T-helper 17 cell (primary cell): ENCODE data around the gene PA2G4. TPM values are rescaled to one million over a fixed set of nuclear protein-coding genes. Genes with fewer than 3 reads are reported as not detected.
A peak's percentile ranks its signal among the peaks of the same experiment; 100 is the strongest.
"Not testable (repeated sequence)": the region's sequence is repeated elsewhere in the genome, so short reads cannot be mapped to it uniquely, and the experiment has no call there.

Experiments used
- ATAC-seq: fragments of 150-1000 bp; cut with Tn5 transposase; 2 replicates; pipeline ENCODE4 v1.10.0; 2021; ENCODE audit warnings: mild to moderate bottlenecking, moderate library complexity
- DNase-seq, 3 donors: peaks; one replicate each; pipeline versions ENCODE4 v3.0.0 to v3.0.0-alpha.2; 2020 to 2021
- H3K9me3 ChIP-seq: one replicate; pipeline ENCODE4 v1.7.0; 2013; ENCODE audit warnings: low read length, mild to moderate bottlenecking; ENCODE audit not compliant: control insufficient read depth, poor library complexity, severe bottlenecking
- H3K27ac Mint-ChIP-seq: one replicate; pipeline ENCODE4 v1.8.0; 2022; ENCODE audit warnings: mild to moderate bottlenecking, moderate library complexity, mixed read lengths
- H3K27me3 Mint-ChIP-seq: one replicate; pipeline ENCODE4 v1.8.0; 2022; ENCODE audit warnings: mixed read lengths
- H3K36me3 Mint-ChIP-seq: one replicate; pipeline ENCODE4 v1.8.0; 2022; ENCODE audit warnings: low read depth, mixed read lengths
- H3K4me1 Mint-ChIP-seq: one replicate; pipeline ENCODE4 v1.8.0; 2022; ENCODE audit warnings: mild to moderate bottlenecking, mixed read lengths
- H3K4me3 Mint-ChIP-seq: one replicate; pipeline ENCODE4 v1.8.0; 2022; ENCODE audit warnings: mild to moderate bottlenecking, moderate library complexity, mixed read lengths
- total RNA-seq, 4 donors: library from RNA in 2 of 4; stranded (reverse) in 2 of 4; gene quantifications; one replicate each; pipeline ENCODE4 v1.2.3 and lab custom pipeline; 2022 to 2026

PA2G4 gene
- total RNA-seq (10 to 100 TPM; 62.0 to 76.2 TPM), total RNA-seq (lab: John Stamatoyannopoulos, UW) (45.9 to 121 reads per million in 2 donors)

GRCh38 chr12:56104109-56104814 lies at the start of gene PA2G4:
TSS of gene PA2G4 (plus strand) at chr12:56104559. CDS start at chr12:56104738, 179 bp downstream.
- H3K4me1 Mint-ChIP-seq, result peaks cover 52% of the 10 kb centered on the region
- H3K4me3 Mint-ChIP-seq, result peak within 1 kb of the TSS; percentile 100
- peaks cover 2% of the 10 kb centered on the region for H3K36me3 Mint-ChIP-seq
- DNase-seq (peak; percentile 82 to 87 (median 85)), ATAC-seq (peak; percentile 91)
- H3K9me3 ChIP-seq, result no peaks in the 10 kb centered on the region
- H3K27me3 Mint-ChIP-seq, result no peaks in the 10 kb centered on the region
- H3K27ac Mint-ChIP-seq, result peak within 1 kb of the TSS; percentile 99

- not testable (repeated sequence) for H3K27me3 Mint-ChIP-seq, H3K4me3 Mint-ChIP-seq, H3K36me3 Mint-ChIP-seq, H3K9me3 ChIP-seq, H3K27ac Mint-ChIP-seq, DNase-seq, ATAC-seq, H3K4me1 Mint-ChIP-seq
These were observed 44.4 kb upstream of the PA2G4 start for GRCh38 chr12:56059964-56060363.

- H3K9me3 ChIP-seq, result no peaks in the 10 kb centered on the region
- H3K36me3 Mint-ChIP-seq, result peaks cover 5% of the 10 kb centered on the region
- no peak for DNase-seq
- H3K27ac Mint-ChIP-seq, result no peak overlapping the region
- no peak overlapping the region for H3K4me3 Mint-ChIP-seq
- no peak for ATAC-seq
- H3K4me1 Mint-ChIP-seq, result peaks cover 3% of the 10 kb centered on the region
- peaks cover 8% of the 10 kb centered on the region for H3K27me3 Mint-ChIP-seq
These were observed 42.4 kb upstream of the PA2G4 start for GRCh38 chr12:56061982-56062381.

- H3K27ac Mint-ChIP-seq, result no peak overlapping the region
- H3K4me3 Mint-ChIP-seq, result no peak overlapping the region
- H3K4me1 Mint-ChIP-seq, result peaks cover 3% of the 10 kb centered on the region
- H3K9me3 ChIP-seq, result no peaks in the 10 kb centered on the region
- no peak for ATAC-seq
- DNase-seq, result no peak
- H3K36me3 Mint-ChIP-seq, result peaks cover 5% of the 10 kb centered on the region
- peaks cover 8% of the 10 kb centered on the region for H3K27me3 Mint-ChIP-seq
These were observed 41.4 kb upstream of the PA2G4 start for GRCh38 chr12:56062996-56063395.

- no peak overlapping the region for H3K27ac Mint-ChIP-seq
- H3K4me3 Mint-ChIP-seq, result no peak overlapping the region
- DNase-seq (no peak), ATAC-seq (no peak)
- H3K27me3 Mint-ChIP-seq, result no peaks in the 10 kb centered on the region
- no peaks in the 10 kb centered on the region for H3K9me3 ChIP-seq
- H3K36me3 Mint-ChIP-seq, result no peaks in the 10 kb centered on the region
- H3K4me1 Mint-ChIP-seq, result peaks cover 2% of the 10 kb centered on the region
These were observed 32.7 kb upstream of the PA2G4 start for GRCh38 chr12:56071648-56072047.

- DNase-seq (no peak), ATAC-seq (no peak)
- Mint-ChIP-seq H3K4me1 (no peaks in the 10 kb centered on the region), H3K27me3 (no peaks in the 10 kb centered on the region), H3K4me3 (no peak overlapping the region), H3K36me3 (no peaks in the 10 kb centered on the region), H3K27ac (no peak overlapping the region)
- no peaks in the 10 kb centered on the region for H3K9me3 ChIP-seq
These were observed 30.0 kb upstream of the PA2G4 start for GRCh38 chr12:56074396-56074795.

- H3K4me1 Mint-ChIP-seq, DNase-seq, H3K27me3 Mint-ChIP-seq, H3K4me3 Mint-ChIP-seq, ATAC-seq, H3K9me3 ChIP-seq, H3K36me3 Mint-ChIP-seq, H3K27ac Mint-ChIP-seq: not testable (repeated sequence)
These were observed 26.4 kb upstream of the PA2G4 start for GRCh38 chr12:56077966-56078365.

- DNase-seq (no peak), ATAC-seq (no peak)
- H3K27ac Mint-ChIP-seq, result no peak overlapping the region
- no peaks in the 10 kb centered on the region for H3K36me3 Mint-ChIP-seq
- no peaks in the 10 kb centered on the region for H3K27me3 Mint-ChIP-seq
- peaks cover 5% of the 10 kb centered on the region for H3K4me1 Mint-ChIP-seq
- H3K9me3 ChIP-seq, result no peaks in the 10 kb centered on the region
- H3K4me3 Mint-ChIP-seq, result peak overlapping the region; percentile 87
These were observed 25.9 kb upstream of the PA2G4 start for GRCh38 chr12:56078427-56078826.

- H3K4me3 Mint-ChIP-seq, result peak overlapping the region; percentile 87
- no peak overlapping the region for H3K27ac Mint-ChIP-seq
- no peaks in the 10 kb centered on the region for H3K9me3 ChIP-seq
- H3K4me1 Mint-ChIP-seq, result peaks cover 5% of the 10 kb centered on the region
- ATAC-seq, result peak; percentile 71
- no peaks in the 10 kb centered on the region for H3K27me3 Mint-ChIP-seq
- H3K36me3 Mint-ChIP-seq, result no peaks in the 10 kb centered on the region
- peak; percentile 33 to 38 (median 37) for DNase-seq
These were observed 25.2 kb upstream of the PA2G4 start for GRCh38 chr12:56078931-56079722.

GRCh38 chr12:56079723-56080555 lies 24.4 kb upstream of the PA2G4 start, which contains the start of gene ERBB3:
TSS of gene ERBB3 (plus strand) at chr12:56080165. CDS start at chr12:56080301, 136 bp downstream.
- Mint-ChIP-seq H3K27ac (no peak within 1 kb of the TSS), H3K27me3 (no peaks in the 10 kb centered on the region)

GRCh38 chr12:56080556-56081138 lies 23.7 kb upstream of the PA2G4 start:
- no peaks in the 10 kb centered on the region for H3K36me3 Mint-ChIP-seq
- no peak overlapping the region for H3K27ac Mint-ChIP-seq
- H3K4me3 Mint-ChIP-seq, result peak overlapping the region; percentile 87
- no peaks in the 10 kb centered on the region for H3K9me3 ChIP-seq
- no peak for DNase-seq
- ATAC-seq, result no peak
- no peaks in the 10 kb centered on the region for H3K27me3 Mint-ChIP-seq
- peaks cover 5% of the 10 kb centered on the region for H3K4me1 Mint-ChIP-seq

More at GRCh38 chr12:56079723-56080555, 24.4 kb upstream of the PA2G4 start, which contains the start of gene ERBB3:
- peaks cover 5% of the 10 kb centered on the region for H3K4me1 Mint-ChIP-seq
- peak within 1 kb of the TSS; percentile 87 for H3K4me3 Mint-ChIP-seq
- H3K36me3 Mint-ChIP-seq, result no peaks in the 10 kb centered on the region
- ATAC-seq (peak; percentile 82), DNase-seq (peak; percentile 25 to 59 (median 46))
- no peaks in the 10 kb centered on the region for H3K9me3 ChIP-seq

GRCh38 chr12:56081393-56082347 lies 22.7 kb upstream of the PA2G4 start:
- H3K9me3 ChIP-seq, result no peaks in the 10 kb centered on the region
- ATAC-seq (no peak), DNase-seq (no peak)
- no peaks in the 10 kb centered on the region for H3K36me3 Mint-ChIP-seq
- no peaks in the 10 kb centered on the region for H3K27me3 Mint-ChIP-seq
- H3K4me1 Mint-ChIP-seq, result peaks cover 5% of the 10 kb centered on the region
- H3K27ac Mint-ChIP-seq, result no peak overlapping the region
- peak overlapping the region; percentile 87 for H3K4me3 Mint-ChIP-seq
